Fibroblast of lung (primary cell): ENCODE measurements around the gene TMED9.

Experiments
- EZH2 ChIP-seq: IDR thresholded peaks from 2 replicates; pipeline ENCODE4 v1.5.1; 2012; ENCODE audit warnings: low read length, control low read depth, mild to moderate bottlenecking; ENCODE audit errors: missing control alignments
- TF ChIP-seq, protein P1 (sequence below), 2 donors: IDR thresholded peaks in 1 of 2; conservative IDR thresholded peaks in 1 of 2; 1 replicate in 1 of 2; 2 replicates in 1 of 2; pipeline ENCODE4 v1.5.1; 2011 to 2012; ENCODE audit warnings: low read length in 2 of 2, control low read depth in 1 of 2, inconsistent platforms in 1 of 2, low read depth in 1 of 2, mild to moderate bottlenecking in 1 of 2

DNA sequence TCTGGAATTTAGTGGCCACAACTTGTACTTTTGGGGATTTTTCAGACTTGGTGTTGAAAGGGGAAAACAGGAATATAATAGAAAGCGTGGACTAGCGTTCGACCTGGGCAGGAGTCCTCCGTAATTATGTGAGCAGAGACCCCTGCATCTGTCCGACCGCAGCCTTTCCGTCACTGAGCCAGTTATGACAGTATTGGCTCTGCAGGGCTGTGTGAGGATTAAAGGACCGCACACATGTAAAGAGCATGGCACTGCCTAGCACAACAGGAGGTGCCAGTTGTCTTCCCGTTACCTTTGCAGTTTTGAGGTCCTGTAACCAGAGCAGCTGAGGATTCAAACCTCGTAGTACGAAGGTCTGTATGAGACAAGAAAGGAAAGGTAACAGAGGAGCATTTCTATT, 9.1 kb downstream of the TMED9 start:
- TF ChIP-seq EZH2, result no peak
- TF ChIP-seq, protein P1, sequence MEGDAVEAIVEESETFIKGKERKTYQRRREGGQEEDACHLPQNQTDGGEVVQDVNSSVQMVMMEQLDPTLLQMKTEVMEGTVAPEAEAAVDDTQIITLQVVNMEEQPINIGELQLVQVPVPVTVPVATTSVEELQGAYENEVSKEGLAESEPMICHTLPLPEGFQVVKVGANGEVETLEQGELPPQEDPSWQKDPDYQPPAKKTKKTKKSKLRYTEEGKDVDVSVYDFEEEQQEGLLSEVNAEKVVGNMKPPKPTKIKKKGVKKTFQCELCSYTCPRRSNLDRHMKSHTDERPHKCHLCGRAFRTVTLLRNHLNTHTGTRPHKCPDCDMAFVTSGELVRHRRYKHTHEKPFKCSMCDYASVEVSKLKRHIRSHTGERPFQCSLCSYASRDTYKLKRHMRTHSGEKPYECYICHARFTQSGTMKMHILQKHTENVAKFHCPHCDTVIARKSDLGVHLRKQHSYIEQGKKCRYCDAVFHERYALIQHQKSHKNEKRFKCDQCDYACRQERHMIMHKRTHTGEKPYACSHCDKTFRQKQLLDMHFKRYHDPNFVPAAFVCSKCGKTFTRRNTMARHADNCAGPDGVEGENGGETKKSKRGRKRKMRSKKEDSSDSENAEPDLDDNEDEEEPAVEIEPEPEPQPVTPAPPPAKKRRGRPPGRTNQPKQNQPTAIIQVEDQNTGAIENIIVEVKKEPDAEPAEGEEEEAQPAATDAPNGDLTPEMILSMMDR (conservative IDR thresholded peaks at IDR 0.05 in 1 of 2, IDR thresholded peaks at IDR 0.05 in 1 of 2; ENCODE audit: low read depth in 1 of 2, low read length in 2 of 2), result no peak
